Prostate gland (tissue), 2 donors: Measurements from ENCODE around the gene ARHGAP19.

Experiments
- POLR2A ChIP-seq: fragments of 450-650 bp; IDR thresholded peaks from one replicate; pipeline ENCODE4 v1.6.1; 2016; ENCODE audit warnings: antibody characterized with exemption, mild to moderate bottlenecking
- POLR2AphosphoS5 ChIP-seq: sonication (generic); formaldehyde crosslinking; IDR thresholded peaks from one replicate; pipeline ENCODE4 v1.6.1; 2017; ENCODE audit warnings: antibody characterized with exemption
- TF ChIP-seq, protein P1 (sequence below), 4 experiments: fragments of 200-600 bp in 2 of 4; fragments of 450-650 bp in 2 of 4; sonication (generic) in 2 of 4; IDR thresholded peaks; 1 replicate in 3 of 4; 2 replicates in 1 of 4; pipeline ENCODE4 v1.5.1; 2016 to 2019; ENCODE audit warnings: antibody characterized with exemption in 4 of 4, mild to moderate bottlenecking in 2 of 4, moderate library complexity in 2 of 4

DNA sequence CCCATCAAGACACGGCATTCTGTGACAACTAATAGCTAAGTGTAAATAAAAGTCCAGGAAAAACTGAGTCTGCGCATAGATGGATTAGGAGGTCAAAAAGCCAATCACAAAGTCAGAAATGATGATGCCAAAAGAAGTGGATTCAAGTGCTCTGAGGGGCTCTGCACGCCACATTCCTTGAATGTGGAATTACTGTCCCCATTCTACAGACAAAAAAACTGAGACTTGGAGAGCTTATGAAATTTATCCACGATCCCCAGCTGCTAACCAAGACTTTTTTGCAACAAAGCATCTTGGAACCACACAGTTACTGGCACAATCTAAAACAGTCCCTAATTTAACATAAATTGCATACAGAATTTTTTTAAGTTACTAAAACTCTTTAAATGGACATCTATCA is 57.1 kb downstream of the ARHGAP19 start:
- TF ChIP-seq, protein P1, sequence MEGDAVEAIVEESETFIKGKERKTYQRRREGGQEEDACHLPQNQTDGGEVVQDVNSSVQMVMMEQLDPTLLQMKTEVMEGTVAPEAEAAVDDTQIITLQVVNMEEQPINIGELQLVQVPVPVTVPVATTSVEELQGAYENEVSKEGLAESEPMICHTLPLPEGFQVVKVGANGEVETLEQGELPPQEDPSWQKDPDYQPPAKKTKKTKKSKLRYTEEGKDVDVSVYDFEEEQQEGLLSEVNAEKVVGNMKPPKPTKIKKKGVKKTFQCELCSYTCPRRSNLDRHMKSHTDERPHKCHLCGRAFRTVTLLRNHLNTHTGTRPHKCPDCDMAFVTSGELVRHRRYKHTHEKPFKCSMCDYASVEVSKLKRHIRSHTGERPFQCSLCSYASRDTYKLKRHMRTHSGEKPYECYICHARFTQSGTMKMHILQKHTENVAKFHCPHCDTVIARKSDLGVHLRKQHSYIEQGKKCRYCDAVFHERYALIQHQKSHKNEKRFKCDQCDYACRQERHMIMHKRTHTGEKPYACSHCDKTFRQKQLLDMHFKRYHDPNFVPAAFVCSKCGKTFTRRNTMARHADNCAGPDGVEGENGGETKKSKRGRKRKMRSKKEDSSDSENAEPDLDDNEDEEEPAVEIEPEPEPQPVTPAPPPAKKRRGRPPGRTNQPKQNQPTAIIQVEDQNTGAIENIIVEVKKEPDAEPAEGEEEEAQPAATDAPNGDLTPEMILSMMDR (IDR thresholded peaks at IDR 0.05) = no peak
- TF ChIP-seq POLR2A = no peak
- TF ChIP-seq POLR2AphosphoS5 = no peak
